Body of pancreas (tissue), 4 donors: ENCODE data around the gene OSBPL5. TPM values are rescaled to one million over a fixed set of nuclear protein-coding genes. Genes with fewer than 3 reads are reported as not detected.

Experiments used
- ATAC-seq: fragments of 150-250 bp; one replicate; pipeline ENCODE4 v1.9.1; 2016
- DNase-seq, 4 donors: peaks; one replicate each; pipeline ENCODE4 v3.0.0-alpha.2; 2019
- H3K27ac ChIP-seq, 4 donors: fragments of 200-600 bp; sonication (generic); 1 replicate in 3 of 4; 2 replicates in 1 of 4; pipeline versions ENCODE4 v1.5.1 to v1.6.1; 2016 to 2019; ENCODE audit warnings: mild to moderate bottlenecking in 1 of 4, mixed read lengths in 1 of 4, moderate library complexity in 1 of 4
- H3K27me3 ChIP-seq, 2 donors: fragments of 200-600 bp; sonication (generic); one replicate each; pipeline ENCODE4 v1.6.0; 2016; ENCODE audit warnings: mild to moderate bottlenecking in 1 of 2
- H3K36me3 ChIP-seq, 2 donors: fragments of 200-600 bp; sonication (generic); replicated peaks in 1 of 2; 2 replicates each; pipeline ENCODE4 v1.5.1; 2016; ENCODE audit warnings: low read depth in 2 of 2; ENCODE audit not compliant: insufficient read depth in 1 of 2
- H3K4me1 ChIP-seq: fragments of 200-600 bp; sonication (generic); one replicate; pipeline ENCODE4 v1.6.0; 2016
- H3K4me3 ChIP-seq, 2 donors: fragments of 200-600 bp; sonication (generic); 1 replicate in 1 of 2; 2 replicates in 1 of 2; pipeline ENCODE4 v1.5.1; 2016 to 2019
- H3K9me3 ChIP-seq, 3 donors: fragments of 200-600 bp; sonication (generic); 1 replicate in 2 of 3; 2 replicates in 1 of 3; pipeline ENCODE4 v1.5.1; 2016
- POLR2A ChIP-seq, 3 donors: fragments of 450-650 bp; IDR thresholded peaks; one replicate each; pipeline ENCODE4 v1.6.1; 2016; ENCODE audit warnings: antibody characterized with exemption in 3 of 3, mild to moderate bottlenecking in 2 of 3
- WGBS, 2 donors: methylation state at CpG; one replicate each; pipeline ENCODE4 v1.1.5; 2017; 5-methylcytosine and 5-hydroxymethylcytosine counted together
- intact Hi-C: fragments of 100-400 bp; cut with DNase I; formaldehyde crosslinking; loops from one replicate; pipeline ENCODE4 v1.15.1; 2023
- total RNA-seq, 2 donors: library from RNA; depleted of rRNA; stranded (reverse); fragments of >200 nt; gene quantifications; one replicate each; pipeline ENCODE4 v1.1.0, GENCODE V29; 2016
- TF ChIP-seq, protein P1 (sequence below), 7 experiments: fragments of 450-650 bp in 4 of 7; fragments of 200-600 bp in 3 of 7; sonication (generic) in 3 of 7; IDR thresholded peaks; one replicate each; pipeline ENCODE4 v1.5.1; 2016 to 2019; ENCODE audit warnings: antibody characterized with exemption in 7 of 7

The OSBPL5 gene
- total RNA-seq, 2 donors from 2014 or later, result 22.3 to 62.0 TPM

- DNase-seq, result no peak
Measured at GRCh38 chr11:3096909-3097530, 68.1 kb downstream of the OSBPL5 start.

GRCh38 chr11:3095712-3096361, 69.3 kb downstream of the OSBPL5 start:
- H3K4me3 ChIP-seq, result no peak overlapping the region
- peak in 1 of 4 donors; percentile 39 for DNase-seq
- peaks cover 8% of the 10 kb centered on the region for H3K4me1 ChIP-seq
- H3K27me3 ChIP-seq, result no peaks in the 10 kb centered on the region
- TF ChIP-seq POLR2A (IDR thresholded peaks at IDR 0.05), result no peak
- TF ChIP-seq, protein P1, sequence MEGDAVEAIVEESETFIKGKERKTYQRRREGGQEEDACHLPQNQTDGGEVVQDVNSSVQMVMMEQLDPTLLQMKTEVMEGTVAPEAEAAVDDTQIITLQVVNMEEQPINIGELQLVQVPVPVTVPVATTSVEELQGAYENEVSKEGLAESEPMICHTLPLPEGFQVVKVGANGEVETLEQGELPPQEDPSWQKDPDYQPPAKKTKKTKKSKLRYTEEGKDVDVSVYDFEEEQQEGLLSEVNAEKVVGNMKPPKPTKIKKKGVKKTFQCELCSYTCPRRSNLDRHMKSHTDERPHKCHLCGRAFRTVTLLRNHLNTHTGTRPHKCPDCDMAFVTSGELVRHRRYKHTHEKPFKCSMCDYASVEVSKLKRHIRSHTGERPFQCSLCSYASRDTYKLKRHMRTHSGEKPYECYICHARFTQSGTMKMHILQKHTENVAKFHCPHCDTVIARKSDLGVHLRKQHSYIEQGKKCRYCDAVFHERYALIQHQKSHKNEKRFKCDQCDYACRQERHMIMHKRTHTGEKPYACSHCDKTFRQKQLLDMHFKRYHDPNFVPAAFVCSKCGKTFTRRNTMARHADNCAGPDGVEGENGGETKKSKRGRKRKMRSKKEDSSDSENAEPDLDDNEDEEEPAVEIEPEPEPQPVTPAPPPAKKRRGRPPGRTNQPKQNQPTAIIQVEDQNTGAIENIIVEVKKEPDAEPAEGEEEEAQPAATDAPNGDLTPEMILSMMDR (IDR thresholded peaks at IDR 0.05), result no peak
- no peaks in the 10 kb centered on the region for H3K36me3 ChIP-seq
- WGBS, 2 donors, result 66 to 71% methylated on average over 15 of the region's 15 CpGs
- H3K9me3 ChIP-seq, result no peaks in the 10 kb centered on the region
- ATAC-seq, result peak; percentile 55
- intact Hi-C loops, result no loop called here
- H3K27ac ChIP-seq, result peak overlapping the region in 3 of 4 donors; percentile 2 to 70 (median 53)

More at GRCh38 chr11:3096909-3097530, 68.1 kb downstream of the OSBPL5 start:
- intact Hi-C loops, result no loop called here
- peaks cover 8% of the 10 kb centered on the region for H3K4me1 ChIP-seq
- no peak overlapping the region for H3K27ac ChIP-seq
- no peaks in the 10 kb centered on the region for H3K9me3 ChIP-seq
- no peak for ATAC-seq
- no peak for TF ChIP-seq POLR2A (IDR thresholded peaks at IDR 0.05)
- TF ChIP-seq, protein P1 (IDR thresholded peaks at IDR 0.05), result no peak
- WGBS, 2 donors, result 83 to 92% methylated on average over 10 of the region's 10 CpGs
- no peak overlapping the region for H3K4me3 ChIP-seq
- H3K27me3 ChIP-seq, result no peaks in the 10 kb centered on the region
- H3K36me3 ChIP-seq, result no peaks in the 10 kb centered on the region

DNA sequence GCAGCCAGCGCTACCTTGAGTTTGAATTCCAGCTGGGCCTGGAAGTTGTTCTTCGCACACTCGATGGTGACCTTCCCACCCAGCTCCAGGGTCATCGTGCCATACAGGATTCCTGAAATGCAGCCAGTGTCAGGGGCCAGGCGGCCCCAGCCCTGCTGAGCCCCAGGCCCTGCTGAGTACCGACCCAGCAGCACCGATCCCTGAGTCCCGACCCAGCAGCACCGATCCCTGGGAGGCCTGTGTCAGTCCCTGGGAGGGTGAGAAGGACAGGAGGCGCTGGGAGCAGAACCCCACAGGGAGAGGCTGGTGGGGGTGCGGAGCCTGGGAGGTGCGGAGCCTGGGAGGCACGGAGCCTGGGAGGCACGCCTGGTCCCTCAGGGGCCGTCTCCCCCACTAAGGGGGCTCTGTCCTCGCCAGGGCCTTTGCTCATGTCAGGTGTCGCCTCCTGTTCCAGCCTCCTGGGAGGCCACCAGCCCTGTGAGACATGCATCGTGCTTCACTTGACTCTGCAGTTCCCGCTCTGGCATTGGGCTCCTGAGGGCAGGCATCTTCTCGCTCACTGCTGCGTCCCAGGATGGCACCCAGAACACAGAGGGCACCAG, 70.8 kb downstream of the OSBPL5 start:
- H3K27ac ChIP-seq, result no peak overlapping the region
- H3K27me3 ChIP-seq, result no peaks in the 10 kb centered on the region
- DNase-seq (no peak), ATAC-seq (no peak)
- no peaks in the 10 kb centered on the region for H3K36me3 ChIP-seq
- intact Hi-C loops, result loop anchor here (5.0 kb wide), 1 partner anchor 57 kb away; no protein-coding TSS in a partner anchor
- H3K4me1 ChIP-seq, result peaks cover 8% of the 10 kb centered on the region
- no peak overlapping the region for H3K4me3 ChIP-seq
- WGBS, 2 donors, result 90 to 100% methylated on average over 6 to 21 of the region's 21 CpGs
- no peak for TF ChIP-seq POLR2A (IDR thresholded peaks at IDR 0.05)
- TF ChIP-seq, protein P1 (IDR thresholded peaks at IDR 0.05), result no peak
- H3K9me3 ChIP-seq, result no peaks in the 10 kb centered on the region

DNA sequence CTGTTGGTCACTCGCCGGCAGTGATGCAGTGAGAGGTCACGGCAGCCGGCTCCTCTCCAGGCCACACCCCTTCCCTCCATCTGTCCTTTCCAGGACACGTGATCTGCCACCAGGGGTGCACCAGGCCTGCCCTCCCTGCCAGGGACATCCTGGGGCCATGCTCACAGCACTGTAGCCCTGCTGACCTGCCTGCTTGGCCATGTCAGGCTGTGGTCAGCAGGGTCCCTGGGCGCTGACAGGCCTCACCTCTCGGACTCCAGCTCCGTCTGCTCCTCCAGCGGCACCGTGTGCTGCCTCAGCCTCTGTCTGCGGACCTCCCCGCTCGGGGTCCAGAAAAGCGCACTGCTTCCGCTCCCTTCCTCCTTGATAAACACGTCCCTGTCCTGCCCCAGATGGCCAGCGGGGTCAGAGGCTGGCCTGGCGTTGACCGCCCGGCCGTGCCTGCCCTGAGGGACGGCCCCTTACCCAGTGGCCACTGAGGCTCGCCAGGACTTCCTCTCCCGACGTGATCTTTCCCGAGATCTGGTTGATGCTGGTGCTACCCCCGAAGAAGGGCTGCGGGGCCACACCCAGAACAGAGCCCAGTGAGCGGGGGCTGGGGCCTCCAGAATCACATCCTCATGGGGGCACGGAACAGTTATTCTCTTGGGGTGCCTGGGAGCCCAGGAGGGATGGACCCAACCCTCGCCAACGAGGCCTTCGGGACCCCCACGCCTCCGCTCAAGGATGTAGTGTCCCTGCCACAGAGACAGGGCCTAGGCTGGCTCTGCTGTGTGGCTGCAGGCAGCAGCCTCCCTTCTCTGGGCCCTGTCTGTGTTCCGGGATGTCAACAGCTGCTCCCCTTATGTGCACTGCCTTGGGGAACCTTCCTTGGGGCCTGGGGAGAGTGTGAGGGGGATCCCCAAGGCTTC, 71.6 kb downstream of the OSBPL5 start:
- ATAC-seq, result no peak
- no peak for DNase-seq

More for the DNA sequence above, 71.6 kb downstream of the OSBPL5 start:
- TF ChIP-seq POLR2A (IDR thresholded peaks at IDR 0.05), result no peak
- TF ChIP-seq, protein P1 (IDR thresholded peaks at IDR 0.05), result no peak
- WGBS, 2 donors, result 76 to 81% methylated on average over 18 to 29 of the region's 36 CpGs
- intact Hi-C loops, result loop anchor here (5.0 kb wide), 1 partner anchor 56 kb away; no protein-coding TSS in a partner anchor
- H3K9me3 ChIP-seq, result no peaks in the 10 kb centered on the region
- no peak overlapping the region for H3K27ac ChIP-seq
- no peaks in the 10 kb centered on the region for H3K27me3 ChIP-seq
- peaks cover 8% of the 10 kb centered on the region for H3K4me1 ChIP-seq
- no peak overlapping the region for H3K4me3 ChIP-seq
- H3K36me3 ChIP-seq, result no peaks in the 10 kb centered on the region
